ENCODE results near the gene SNAI1. TPM values are rescaled to one million over a fixed set of nuclear protein-coding genes. Genes with fewer than 3 reads are reported as not detected.

The SNAI1 gene
- total and polyA plus RNA-seq, 2 of the 4 experiments (the other 2 are of a cell fraction): 0.54 to 13.7 TPM

Small RNA genes within 50 kb of the gene (microRNA-seq; reads per million reads assigned to microRNA genes)
- gene RF00017 (ENCODE audit: insufficient read depth, insufficient read length): not detected
- gene RNU6-147P (ENCODE audit: insufficient read depth, insufficient read length): not detected

Small RNA genes within 50 kb of the gene (small RNA-seq; reads per million reads assigned to genes)
- 0 reads per million in 5 experiments for gene RF00017
- gene RNU6-147P: 0 reads per million in 5 experiments

Other genes with a start within 250 kb of the SNAI1 start
- gene SLC9A8, start 170.2 kb upstream of the SNAI1 start, total RNA-seq (2012; rRNA removed): 3.6 and 5.0 TPM in 2 replicates
- 4.0 and 4.1 TPM in 2 replicates for gene SLC9A8, start 170.2 kb upstream of the SNAI1 start, polyA plus RNA-seq (2012; rRNA removed)
- 1.3 and 1.4 TPM in 2 replicates for gene SPATA2, start 67.5 kb upstream of the SNAI1 start, total RNA-seq (2012; rRNA removed)
- gene SPATA2, start 67.5 kb upstream of the SNAI1 start, polyA plus RNA-seq (2012; rRNA removed): 4.4 and 4.5 TPM in 2 replicates
- gene RNF114, start 46.6 kb upstream of the SNAI1 start, total RNA-seq (2012; rRNA removed): 44.6 and 49.7 TPM in 2 replicates
- gene RNF114, start 46.6 kb upstream of the SNAI1 start, polyA plus RNA-seq (2012; rRNA removed): 55.0 and 62.3 TPM in 2 replicates
- 20.1 and 41.4 TPM in 2 replicates for gene UBE2V1, start 130.2 kb downstream of the SNAI1 start, total RNA-seq (2012; rRNA removed)
- 128 and 138 TPM in 2 replicates for gene UBE2V1, start 130.2 kb downstream of the SNAI1 start, polyA plus RNA-seq (2012; rRNA removed)
- gene PEDS1, start 170.7 kb downstream of the SNAI1 start, total RNA-seq (2012; rRNA removed): 24.0 and 25.3 TPM in 2 replicates
- 59.9 and 67.6 TPM in 2 replicates for gene PEDS1, start 170.7 kb downstream of the SNAI1 start, polyA plus RNA-seq (2012; rRNA removed)
- gene CEBPB, start 207.8 kb downstream of the SNAI1 start, total RNA-seq (2012; rRNA removed): 3.4 and 6.9 TPM in 2 replicates
- 17.4 and 33.6 TPM in 2 replicates for gene CEBPB, start 207.8 kb downstream of the SNAI1 start, polyA plus RNA-seq (2012; rRNA removed)

Data from IMR-90 (cell line).